Measurements from ENCODE around the gene TIMM17A.

TIMM17A gene

DNA sequence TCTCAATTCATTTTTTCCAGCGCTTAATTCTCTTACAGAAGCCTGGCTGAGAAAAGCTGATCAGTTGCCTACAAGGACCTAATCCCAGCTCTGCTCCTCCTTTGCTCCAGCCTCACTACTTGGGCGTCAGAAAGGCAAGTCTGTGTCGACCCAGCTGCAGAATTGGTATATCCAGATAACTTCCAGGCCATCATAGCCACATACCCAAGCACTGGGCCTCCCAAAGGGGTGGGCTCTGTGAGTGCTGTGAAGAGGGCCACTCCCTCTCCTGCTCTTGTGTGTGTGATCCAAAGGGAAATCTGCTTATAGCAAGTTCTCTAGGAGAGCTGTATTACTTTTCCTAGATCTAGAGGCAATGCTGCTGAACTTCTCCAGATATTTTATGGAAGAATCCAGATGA is 27.0 kb upstream of the TIMM17A start:
- DNase-seq (ENCODE audit: insufficient read length, low spot score): no peak
- TF ChIP-seq, protein P1, sequence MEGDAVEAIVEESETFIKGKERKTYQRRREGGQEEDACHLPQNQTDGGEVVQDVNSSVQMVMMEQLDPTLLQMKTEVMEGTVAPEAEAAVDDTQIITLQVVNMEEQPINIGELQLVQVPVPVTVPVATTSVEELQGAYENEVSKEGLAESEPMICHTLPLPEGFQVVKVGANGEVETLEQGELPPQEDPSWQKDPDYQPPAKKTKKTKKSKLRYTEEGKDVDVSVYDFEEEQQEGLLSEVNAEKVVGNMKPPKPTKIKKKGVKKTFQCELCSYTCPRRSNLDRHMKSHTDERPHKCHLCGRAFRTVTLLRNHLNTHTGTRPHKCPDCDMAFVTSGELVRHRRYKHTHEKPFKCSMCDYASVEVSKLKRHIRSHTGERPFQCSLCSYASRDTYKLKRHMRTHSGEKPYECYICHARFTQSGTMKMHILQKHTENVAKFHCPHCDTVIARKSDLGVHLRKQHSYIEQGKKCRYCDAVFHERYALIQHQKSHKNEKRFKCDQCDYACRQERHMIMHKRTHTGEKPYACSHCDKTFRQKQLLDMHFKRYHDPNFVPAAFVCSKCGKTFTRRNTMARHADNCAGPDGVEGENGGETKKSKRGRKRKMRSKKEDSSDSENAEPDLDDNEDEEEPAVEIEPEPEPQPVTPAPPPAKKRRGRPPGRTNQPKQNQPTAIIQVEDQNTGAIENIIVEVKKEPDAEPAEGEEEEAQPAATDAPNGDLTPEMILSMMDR (IDR thresholded peaks at IDR 0.05; ENCODE audit: insufficient read depth, missing control alignments): no peak
- FAIRE-seq: peak; percentile 96

DNA sequence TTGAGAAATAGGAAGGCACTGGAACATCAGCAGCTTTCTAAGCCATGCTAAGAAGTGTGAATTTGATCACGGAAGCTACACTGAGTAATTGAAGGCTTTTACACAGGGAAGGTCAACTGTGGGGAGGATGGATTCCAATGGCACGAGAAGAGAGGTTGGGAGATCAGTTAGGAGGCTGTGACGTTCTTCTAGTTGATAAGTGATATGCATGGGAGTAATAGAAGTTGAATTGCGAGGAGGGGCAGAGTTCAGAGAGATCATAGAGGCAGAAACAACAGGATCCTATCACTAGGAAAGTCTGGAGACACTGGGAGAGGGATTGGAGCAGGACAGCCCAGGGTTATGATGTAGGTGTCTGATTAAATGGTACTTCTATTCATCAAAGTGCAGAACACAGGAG is 25.2 kb upstream of the TIMM17A start:
- FAIRE-seq (no peak), DNase-seq (ENCODE audit: insufficient read length, low spot score) (no peak)
- TF ChIP-seq, protein P1 (IDR thresholded peaks at IDR 0.05; ENCODE audit: insufficient read depth, missing control alignments): no peak

DNA sequence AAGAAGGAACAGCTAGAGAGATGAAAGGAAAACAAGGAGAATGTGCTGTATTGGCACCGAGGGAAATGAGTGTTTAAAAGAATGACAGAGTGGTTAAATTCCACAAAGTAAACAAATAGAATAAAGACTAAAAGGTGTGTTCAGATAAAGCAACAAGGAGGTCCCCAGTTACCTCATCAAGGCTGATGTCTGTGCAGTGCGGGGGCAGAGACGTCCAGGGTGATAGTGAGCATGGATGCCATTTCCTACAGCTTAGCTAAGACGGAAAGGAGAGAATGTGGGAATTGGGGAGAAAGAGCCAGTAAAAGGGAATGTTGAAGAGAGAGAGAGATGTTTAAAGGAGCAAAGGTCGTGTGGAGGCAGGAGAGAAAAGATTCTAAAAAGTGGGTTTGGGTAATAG is 24.5 kb upstream of the TIMM17A start:
- FAIRE-seq (no peak), DNase-seq (ENCODE audit: insufficient read length, low spot score) (no peak)
- TF ChIP-seq, protein P1 (IDR thresholded peaks at IDR 0.05; ENCODE audit: insufficient read depth, missing control alignments): no peak

DNA sequence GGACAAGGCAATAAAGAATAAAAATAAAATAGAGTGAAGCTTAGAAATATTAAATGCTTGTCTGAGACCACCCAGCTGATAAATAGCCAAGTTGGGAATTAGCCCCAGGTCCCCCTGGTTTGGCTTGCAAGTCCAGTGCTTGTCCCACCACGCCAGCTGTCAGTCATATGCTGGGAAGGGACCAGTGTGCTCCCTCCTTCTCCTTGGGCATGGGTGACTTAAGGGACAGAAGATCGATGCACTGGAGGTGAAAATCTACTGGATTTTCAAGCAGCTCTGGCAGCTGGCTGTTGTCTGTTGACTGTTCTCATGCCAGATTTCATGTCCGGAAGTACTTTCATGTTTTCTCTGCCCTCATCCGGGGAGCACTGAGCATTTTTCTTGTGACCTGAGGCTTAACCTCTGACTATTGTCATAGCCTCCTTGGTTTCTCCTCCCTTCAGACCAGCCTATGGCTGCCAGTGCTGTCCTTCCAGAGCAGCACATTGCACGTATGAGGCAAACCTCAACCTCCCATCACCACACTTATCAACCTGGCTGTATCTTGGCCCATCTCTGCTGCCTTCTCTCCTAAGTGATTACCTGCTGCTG is 21.4 kb upstream of the TIMM17A start:
- FAIRE-seq: no peak
- TF ChIP-seq, protein P1 (IDR thresholded peaks at IDR 0.05; ENCODE audit: insufficient read depth, missing control alignments): no peak
- no peak for DNase-seq (ENCODE audit: insufficient read length, low spot score)

DNA sequence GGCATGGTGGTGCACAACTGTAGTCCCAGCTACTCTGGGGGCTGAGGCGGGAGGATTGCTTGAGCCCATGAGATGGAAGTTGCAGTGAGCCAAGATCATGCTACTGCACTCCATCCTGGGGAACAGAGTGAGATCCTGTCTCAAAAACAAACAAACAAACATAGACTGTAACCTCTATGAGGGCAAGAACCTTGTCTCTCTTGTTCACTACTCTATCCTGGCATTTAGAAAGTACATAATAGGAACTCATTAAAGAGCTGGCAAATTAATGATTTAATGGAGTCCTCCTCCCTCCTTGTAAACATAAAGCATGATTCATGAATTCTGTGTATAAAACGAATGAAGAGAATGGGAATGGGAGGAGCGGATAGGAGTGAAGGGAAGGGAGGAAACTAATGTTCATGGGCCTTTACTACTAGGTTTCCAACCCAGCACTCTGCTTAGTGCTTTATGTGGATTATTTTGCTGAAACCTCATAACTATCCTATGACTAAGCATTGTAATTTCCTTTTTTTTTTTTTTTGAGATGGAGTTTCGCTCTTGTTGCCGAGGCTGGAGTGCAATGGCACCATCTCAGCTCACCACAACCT is 17.6 kb upstream of the TIMM17A start:
- TF ChIP-seq, protein P1 (IDR thresholded peaks at IDR 0.05; ENCODE audit: insufficient read depth, missing control alignments): no peak
- no peak for FAIRE-seq
- DNase-seq (ENCODE audit: insufficient read length, low spot score): no peak

DNA sequence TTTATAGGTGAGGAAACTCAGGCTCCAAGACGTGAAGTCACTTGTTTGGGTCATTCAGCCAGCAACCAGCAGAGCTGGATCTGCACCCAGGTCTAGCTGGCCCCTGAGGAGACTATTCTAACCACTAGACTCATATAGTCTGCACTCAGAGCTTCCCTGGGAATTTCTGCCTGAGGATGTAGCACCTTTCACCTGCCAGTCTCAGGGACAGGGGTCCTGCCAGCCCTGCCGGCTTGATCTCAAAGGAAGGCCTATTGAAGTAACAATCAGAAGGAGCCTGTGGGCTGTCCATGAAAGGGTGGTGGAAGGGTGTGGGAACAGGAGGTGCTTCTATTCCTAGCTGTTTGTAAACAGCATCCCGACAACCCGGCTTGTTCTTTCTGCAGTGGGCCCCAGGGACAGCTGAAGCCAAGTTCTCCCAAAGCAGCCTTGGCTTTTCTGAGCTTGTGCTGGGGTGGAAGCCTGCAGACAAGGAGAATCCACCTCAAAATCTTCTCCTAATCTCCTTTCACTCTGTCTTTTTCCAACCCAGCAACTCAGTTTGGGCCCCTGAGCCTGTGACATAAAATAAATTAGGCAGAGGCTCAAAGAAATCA is 16.8 kb upstream of the TIMM17A start:
- DNase-seq (ENCODE audit: insufficient read length, low spot score) (no peak), FAIRE-seq (no peak)
- TF ChIP-seq, protein P1 (IDR thresholded peaks at IDR 0.05; ENCODE audit: insufficient read depth, missing control alignments): no peak

DNA sequence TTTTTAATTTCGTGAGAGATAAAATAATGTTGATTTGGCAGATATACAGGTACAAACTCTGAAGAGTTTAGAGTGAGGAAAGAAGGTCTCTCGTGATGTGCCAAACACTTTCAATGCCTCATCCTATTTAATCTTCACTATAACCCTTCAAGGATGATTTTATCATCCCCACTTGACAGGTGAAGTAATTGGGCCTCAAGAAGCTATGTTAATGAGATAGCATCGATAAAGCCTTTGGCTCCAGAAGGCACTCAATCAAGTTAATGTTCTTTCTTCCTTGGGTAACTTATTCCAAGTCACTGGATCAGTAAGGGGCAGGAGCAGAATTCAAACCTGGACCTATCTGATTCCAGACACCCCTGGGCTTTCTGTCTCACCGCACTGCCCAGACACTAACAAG is 16.2 kb upstream of the TIMM17A start:
- DNase-seq (ENCODE audit: insufficient read length, low spot score): no peak
- FAIRE-seq: peak; percentile 99
- TF ChIP-seq, protein P1 (IDR thresholded peaks at IDR 0.05; ENCODE audit: insufficient read depth, missing control alignments): no peak

Measured in D721Med (cell line).